AG04450 (cell line): Measurements from ENCODE around the gene CLDN14. TPM values are rescaled to one million over a fixed set of nuclear protein-coding genes. Genes with fewer than 3 reads are reported as not detected.

Experiments used
- CTCF ChIA-PET: fragments of 300-600, 350-600 bp; formaldehyde crosslinking; extraction: SDS; loops from one replicate; lab custom pipeline; 2022; ENCODE audit warnings: antibody characterized with exemption, inconsistent platforms; lab: Charles Lee
- POLR2A ChIA-PET: fragments of 350-600 bp; formaldehyde crosslinking; extraction: SDS; loops from one replicate; lab custom pipeline; 2021; ENCODE audit warnings: antibody characterized with exemption, inconsistent platforms; lab: Yijun Ruan, JAX
- DNase-seq: peaks from one replicate; pipeline ENCODE4 v3.0.0-alpha.2; 2011; ENCODE audit warnings: low read depth, low spot score
- H3K27ac ChIP-seq: one replicate; pipeline ENCODE4 v1.5.1; 2012; ENCODE audit warnings: low read depth, low read length, control low read depth
- H3K27me3 ChIP-seq: one replicate; pipeline ENCODE4 v1.6.0; 2012; ENCODE audit warnings: low read length; ENCODE audit not compliant: control insufficient read depth, insufficient read depth
- H3K4me3 ChIP-seq: 2 replicates; pipeline ENCODE4 v1.5.1; 2011; ENCODE audit warnings: mild to moderate bottlenecking, low read depth, low read length, control low read depth
- H3K9me3 ChIP-seq: 2 replicates; pipeline ENCODE4 v1.5.1; 2012; ENCODE audit warnings: low read length; ENCODE audit not compliant: control insufficient read depth, insufficient read depth
- CTCF ChIP-seq: IDR thresholded peaks from 2 replicates; pipeline ENCODE4 v1.5.1; 2011; ENCODE audit warnings: low read depth, low read length, control low read depth, inconsistent platforms
- polyA plus RNA-seq: library from polyadenylated mRNA; depleted of rRNA; stranded (reverse); fragments of >200 nt; gene quantifications from 2 replicates; pipeline ENCODE4 v1.2.3, GENCODE V29; 2011

Gene CLDN14
- polyA plus RNA-seq, 1 experiment, result not detected

- DNase-seq, result no peak
- no peak for TF ChIP-seq CTCF
- ChIA-PET CTCF (no interaction called here), POLR2A (no interaction called here)
- H3K4me3 ChIP-seq, result no peak overlapping the region
- no peak overlapping the region for H3K27ac ChIP-seq
- H3K9me3 ChIP-seq, result peaks cover 11% of the 10 kb centered on the region
- H3K27me3 ChIP-seq, result no peaks in the 10 kb centered on the region
These were observed 5.3 kb downstream of the CLDN14 start for GRCh38 chr21:36474591-36474990.

- DNase-seq, result no peak
- H3K9me3 ChIP-seq, result peaks cover 11% of the 10 kb centered on the region
- no peak overlapping the region for H3K27ac ChIP-seq
- ChIA-PET POLR2A (no interaction called here), CTCF (no interaction called here)
- no peak for TF ChIP-seq CTCF
- no peaks in the 10 kb centered on the region for H3K27me3 ChIP-seq
- H3K4me3 ChIP-seq, result no peak overlapping the region
These were observed 6.7 kb downstream of the CLDN14 start for GRCh38 chr21:36473203-36473602.

- CTCF ChIA-PET, result no interaction called here
- Histone ChIP-seq H3K27me3 (no peaks in the 10 kb centered on the region), H3K27ac (no peak overlapping the region), H3K9me3 (peaks cover 11% of the 10 kb centered on the region), H3K4me3 (no peak overlapping the region)
- TF ChIP-seq CTCF, result no peak
- POLR2A ChIA-PET, result no interaction called here
- DNase-seq, result no peak
These were observed 7.5 kb downstream of the CLDN14 start for GRCh38 chr21:36472377-36472776.

- ChIA-PET CTCF (no interaction called here), POLR2A (no interaction called here)
- H3K4me3 ChIP-seq, result no peak overlapping the region
- peaks cover 11% of the 10 kb centered on the region for H3K9me3 ChIP-seq
- no peak overlapping the region for H3K27ac ChIP-seq
- TF ChIP-seq CTCF, result no peak
- no peaks in the 10 kb centered on the region for H3K27me3 ChIP-seq
- DNase-seq, result no peak
These were observed 8.6 kb downstream of the CLDN14 start for GRCh38 chr21:36471254-36471723.

- Histone ChIP-seq H3K27me3 (no peaks in the 10 kb centered on the region), H3K4me3 (no peak overlapping the region), H3K9me3 (peaks cover 11% of the 10 kb centered on the region), H3K27ac (no peak overlapping the region)
- no peak for TF ChIP-seq CTCF
- ChIA-PET CTCF (no interaction called here), POLR2A (no interaction called here)
- no peak for DNase-seq
These were observed 9.6 kb downstream of the CLDN14 start for GRCh38 chr21:36470294-36470693.
